ENCODE measurements around the gene TXLNA.

Gene TXLNA

GRCh38 chr1:32181065-32181464 is 1.6 kb downstream of the TXLNA start:
- Histone ChIP-seq H3K36me3 (ENCODE audit: insufficient read depth) (peaks cover 25% of the 10 kb centered on the region; the same call in 1 of the 2 replicates), H3K79me2 (ENCODE audit: insufficient read depth, low read depth) (peaks cover 57% of the 10 kb centered on the region), H3K27ac (peak overlapping the region; percentile 56; the same call in 1 of the 2 replicates), H3K4me3 (IDR thresholded peaks at IDR 0.05; ENCODE audit: insufficient read depth, low read depth, low read length) (no peak overlapping the region), H4K20me1 (ENCODE audit: insufficient read depth) (no peaks in the 10 kb centered on the region), H3K4me1 (ENCODE audit: low read depth, poor library complexity, severe bottlenecking) (peaks cover 79% of the 10 kb centered on the region), H3K9ac (peak overlapping the region; percentile 80; the same call in 1 of the 2 replicates), H3K27me3 (ENCODE audit: insufficient read depth, low read depth) (no peaks in the 10 kb centered on the region), H3K4me2 (peak overlapping the region; percentile 79), H2AFZ (ENCODE audit: low read depth) (no peak overlapping the region)
- TF ChIP-seq, protein P1, sequence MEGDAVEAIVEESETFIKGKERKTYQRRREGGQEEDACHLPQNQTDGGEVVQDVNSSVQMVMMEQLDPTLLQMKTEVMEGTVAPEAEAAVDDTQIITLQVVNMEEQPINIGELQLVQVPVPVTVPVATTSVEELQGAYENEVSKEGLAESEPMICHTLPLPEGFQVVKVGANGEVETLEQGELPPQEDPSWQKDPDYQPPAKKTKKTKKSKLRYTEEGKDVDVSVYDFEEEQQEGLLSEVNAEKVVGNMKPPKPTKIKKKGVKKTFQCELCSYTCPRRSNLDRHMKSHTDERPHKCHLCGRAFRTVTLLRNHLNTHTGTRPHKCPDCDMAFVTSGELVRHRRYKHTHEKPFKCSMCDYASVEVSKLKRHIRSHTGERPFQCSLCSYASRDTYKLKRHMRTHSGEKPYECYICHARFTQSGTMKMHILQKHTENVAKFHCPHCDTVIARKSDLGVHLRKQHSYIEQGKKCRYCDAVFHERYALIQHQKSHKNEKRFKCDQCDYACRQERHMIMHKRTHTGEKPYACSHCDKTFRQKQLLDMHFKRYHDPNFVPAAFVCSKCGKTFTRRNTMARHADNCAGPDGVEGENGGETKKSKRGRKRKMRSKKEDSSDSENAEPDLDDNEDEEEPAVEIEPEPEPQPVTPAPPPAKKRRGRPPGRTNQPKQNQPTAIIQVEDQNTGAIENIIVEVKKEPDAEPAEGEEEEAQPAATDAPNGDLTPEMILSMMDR (conservative IDR thresholded peaks at IDR 0.05; ENCODE audit: low read depth, low read length) = no peak

DNA sequence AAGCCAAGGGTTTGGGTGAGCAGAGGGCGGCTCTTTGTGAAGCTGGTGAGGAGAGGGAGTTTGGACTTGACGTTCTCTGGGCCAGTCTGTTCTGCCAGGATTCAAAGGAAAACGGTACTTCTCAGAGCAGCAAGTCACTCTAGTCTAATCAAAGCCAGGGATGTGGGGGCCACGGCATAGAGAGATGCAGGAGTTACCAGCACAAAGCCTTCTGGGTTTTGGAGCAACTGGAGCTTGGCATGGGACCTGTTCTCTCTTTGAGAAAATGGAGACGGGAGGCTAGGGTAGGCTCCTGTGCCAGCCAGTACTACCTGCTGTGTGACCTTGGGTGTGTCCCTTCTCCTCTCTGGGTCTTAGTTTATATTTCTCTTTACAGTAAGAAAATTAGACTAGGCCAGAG is 2.1 kb downstream of the TXLNA start:
- Histone ChIP-seq H3K4me2 (peak overlapping the region; percentile 79), H2AFZ (ENCODE audit: low read depth) (no peak overlapping the region), H3K9ac (no peak overlapping the region), H3K27me3 (ENCODE audit: insufficient read depth, low read depth) (no peaks in the 10 kb centered on the region), H3K79me2 (ENCODE audit: insufficient read depth, low read depth) (peaks cover 62% of the 10 kb centered on the region), H3K36me3 (ENCODE audit: insufficient read depth) (peaks cover 25% of the 10 kb centered on the region; the same call in 1 of the 2 replicates), H3K4me3 (IDR thresholded peaks at IDR 0.05; ENCODE audit: insufficient read depth, low read depth, low read length) (no peak overlapping the region), H4K20me1 (ENCODE audit: insufficient read depth) (no peaks in the 10 kb centered on the region; the same call in 1 of the 2 replicates), H3K27ac (no peak overlapping the region), H3K4me1 (ENCODE audit: low read depth, poor library complexity, severe bottlenecking) (peaks cover 79% of the 10 kb centered on the region)
- TF ChIP-seq, protein P1 (conservative IDR thresholded peaks at IDR 0.05; ENCODE audit: low read depth, low read length) = no peak

DNA sequence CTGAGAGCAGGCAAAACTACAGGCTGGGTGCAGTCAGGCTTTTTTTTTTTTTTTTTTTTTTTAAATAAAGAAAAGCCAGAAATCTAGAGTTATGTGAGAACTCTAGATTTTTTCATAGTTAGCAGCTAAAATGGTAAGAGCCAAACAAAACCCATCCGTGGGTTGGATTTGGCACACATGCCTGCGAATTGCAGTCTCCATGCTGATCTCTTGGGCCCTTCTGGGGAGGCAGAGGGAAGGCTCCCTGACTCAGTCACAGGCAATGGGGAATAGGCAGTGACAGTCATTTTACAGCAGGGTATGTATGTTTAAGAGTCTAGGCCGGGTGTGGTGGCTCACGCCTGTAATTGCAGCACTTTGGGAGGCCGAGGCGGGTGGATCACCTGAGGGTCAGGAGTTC is 2.6 kb downstream of the TXLNA start:
- H3K4me2 ChIP-seq = peak overlapping the region; percentile 79; the same call in 1 of the 2 replicates
- no peak overlapping the region for H3K4me3 ChIP-seq (IDR thresholded peaks at IDR 0.05; ENCODE audit: insufficient read depth, low read depth, low read length)
- TF ChIP-seq, protein P1 (conservative IDR thresholded peaks at IDR 0.05; ENCODE audit: low read depth, low read length) = no peak
- H3K4me1 ChIP-seq (ENCODE audit: low read depth, poor library complexity, severe bottlenecking) = peaks cover 75% of the 10 kb centered on the region
- H3K36me3 ChIP-seq (ENCODE audit: insufficient read depth) = peaks cover 25% of the 10 kb centered on the region; the same call in 1 of the 2 replicates
- H3K27ac ChIP-seq = no peak overlapping the region
- no peaks in the 10 kb centered on the region; the same call in 1 of the 2 replicates for H4K20me1 ChIP-seq (ENCODE audit: insufficient read depth)
- no peak overlapping the region for H3K9ac ChIP-seq
- H3K79me2 ChIP-seq (ENCODE audit: insufficient read depth, low read depth) = peaks cover 67% of the 10 kb centered on the region
- no peaks in the 10 kb centered on the region for H3K27me3 ChIP-seq (ENCODE audit: insufficient read depth, low read depth)
- no peak overlapping the region for H2AFZ ChIP-seq (ENCODE audit: low read depth)

DNA sequence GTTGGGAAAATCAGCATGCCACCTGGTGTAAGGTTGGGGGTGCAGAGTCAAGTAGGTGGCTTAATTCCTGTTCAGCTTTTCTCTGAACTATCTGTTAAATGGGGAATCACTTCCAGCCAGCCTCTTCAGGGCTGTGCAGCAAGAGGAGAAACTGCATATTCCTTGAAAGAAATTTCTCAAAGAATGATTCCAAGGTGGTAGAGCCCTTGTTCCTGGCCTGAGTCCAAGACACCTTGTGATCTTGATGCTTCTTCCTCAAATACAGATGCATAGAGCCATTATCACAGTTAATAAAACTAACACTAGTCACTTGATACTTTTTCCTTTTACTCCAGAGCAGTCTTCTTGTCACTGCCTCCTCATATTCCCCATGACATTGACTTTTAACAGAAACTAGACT is 5.2 kb downstream of the TXLNA start:
- H3K4me2 ChIP-seq = no peak overlapping the region
- peaks cover 28% of the 10 kb centered on the region; the same call in 1 of the 2 replicates for H3K36me3 ChIP-seq (ENCODE audit: insufficient read depth)
- no peaks in the 10 kb centered on the region; the same call in 1 of the 2 replicates for H4K20me1 ChIP-seq (ENCODE audit: insufficient read depth)

More for the DNA sequence above, 5.2 kb downstream of the TXLNA start:
- TF ChIP-seq, protein P1 (conservative IDR thresholded peaks at IDR 0.05; ENCODE audit: low read depth, low read length) = no peak
- Histone ChIP-seq H2AFZ (ENCODE audit: low read depth) (no peak overlapping the region), H3K27ac (no peak overlapping the region), H3K9ac (no peak overlapping the region), H3K4me3 (IDR thresholded peaks at IDR 0.05; ENCODE audit: insufficient read depth, low read depth, low read length) (no peak overlapping the region), H3K79me2 (ENCODE audit: insufficient read depth, low read depth) (peaks cover 70% of the 10 kb centered on the region), H3K4me1 (ENCODE audit: low read depth, poor library complexity, severe bottlenecking) (peaks cover 52% of the 10 kb centered on the region), H3K27me3 (ENCODE audit: insufficient read depth, low read depth) (no peaks in the 10 kb centered on the region)

Data from KMS-11 (cell line).